Endometrial microvascular endothelial cells (primary cell): ENCODE measurements around the gene TOP3A. TPM values are rescaled to one million over a fixed set of nuclear protein-coding genes. Genes with fewer than 3 reads are reported as not detected.

Experiments used
- in situ Hi-C: cut with HindIII; loops from 2 replicates; pipeline ENCODE4 v1.10.0; 2017; ENCODE audit warnings: low sequenced_read_pairs, low pct_unique_long_range_greater_than_20kb; ENCODE audit errors: inconsistent ontology term
- total RNA-seq: library from RNA; depleted of rRNA; stranded (reverse); fragments of >200 nt; gene quantifications from one replicate; pipeline ENCODE4 v1.2.3, GENCODE V29; 2015; ENCODE audit errors: inconsistent ontology term

TOP3A gene
- total RNA-seq, 1 donor from 2014 or later = 55.3 TPM

DNA sequence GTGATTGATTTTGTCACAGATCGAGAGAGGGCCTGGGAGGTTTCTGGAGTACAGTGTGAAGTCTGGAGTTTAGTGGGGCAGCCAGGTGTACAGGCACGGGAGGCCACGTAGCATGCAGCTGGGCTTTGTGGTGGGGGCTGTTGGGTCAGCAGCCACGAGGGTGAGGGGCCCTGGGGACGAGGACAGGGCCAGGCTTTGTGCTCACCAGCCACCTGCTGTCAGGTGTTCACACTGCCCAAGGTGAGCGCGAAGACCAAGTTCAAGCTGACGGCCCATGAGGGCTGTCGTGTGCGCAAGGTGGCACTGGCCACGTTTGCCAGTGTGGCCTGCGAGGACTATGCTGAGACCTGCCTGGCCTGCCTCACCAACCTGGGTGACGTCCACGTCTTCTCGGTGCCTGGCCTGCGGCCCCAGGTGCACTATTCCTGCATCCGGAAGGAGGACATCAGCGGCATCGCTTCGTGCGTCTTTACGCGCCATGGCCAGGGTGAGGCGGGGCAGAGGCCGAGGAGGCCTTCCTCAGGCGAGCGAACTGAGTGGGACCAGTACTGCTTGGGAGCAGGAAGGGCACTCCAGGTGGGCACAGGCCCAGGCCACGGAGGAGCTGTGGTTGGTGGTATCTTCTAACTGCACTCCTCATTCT lies 73.4 kb downstream of the TOP3A start:
- in situ Hi-C loops = no loop called here

DNA sequence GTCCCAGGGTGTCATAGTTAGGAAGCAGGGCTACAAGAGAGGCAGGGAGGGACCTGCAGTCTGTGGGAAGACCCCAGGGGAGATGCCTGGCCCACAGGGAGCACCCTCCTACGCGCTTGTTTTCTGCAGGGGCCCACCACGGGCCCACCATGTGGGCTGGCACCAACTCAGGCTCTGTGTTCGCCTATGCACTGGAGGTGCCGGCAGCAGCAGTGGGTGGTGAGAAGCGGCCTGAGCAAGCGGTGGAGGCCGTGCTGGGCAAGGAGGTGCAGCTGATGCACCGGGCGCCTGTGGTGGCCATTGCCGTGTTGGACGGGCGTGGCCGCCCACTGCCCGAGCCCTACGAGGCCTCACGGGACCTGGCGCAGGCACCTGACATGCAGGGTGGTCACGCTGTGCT lies 74.3 kb downstream of the TOP3A start:
- in situ Hi-C loops = no loop called here

DNA sequence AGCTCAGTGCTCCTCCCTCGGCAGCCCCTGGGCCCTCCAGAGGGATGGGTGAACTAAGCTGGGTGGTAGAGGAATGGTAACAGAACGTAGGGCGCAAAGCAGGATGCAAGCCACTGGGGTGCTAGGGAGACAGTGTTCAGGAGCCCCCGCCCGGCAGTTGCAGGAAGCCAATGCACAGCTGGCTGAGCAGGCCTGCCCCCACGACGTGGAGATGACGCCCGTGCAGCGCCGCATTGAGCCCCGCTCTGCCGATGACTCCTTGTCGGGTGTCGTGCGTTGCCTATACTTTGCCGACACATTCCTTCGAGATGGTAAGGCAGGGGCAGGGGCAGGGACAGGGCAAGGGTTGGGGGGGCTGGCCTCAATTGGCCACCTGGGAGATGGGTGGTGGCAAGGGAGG lies 76.5 kb downstream of the TOP3A start:
- in situ Hi-C loops = no loop called here

DNA sequence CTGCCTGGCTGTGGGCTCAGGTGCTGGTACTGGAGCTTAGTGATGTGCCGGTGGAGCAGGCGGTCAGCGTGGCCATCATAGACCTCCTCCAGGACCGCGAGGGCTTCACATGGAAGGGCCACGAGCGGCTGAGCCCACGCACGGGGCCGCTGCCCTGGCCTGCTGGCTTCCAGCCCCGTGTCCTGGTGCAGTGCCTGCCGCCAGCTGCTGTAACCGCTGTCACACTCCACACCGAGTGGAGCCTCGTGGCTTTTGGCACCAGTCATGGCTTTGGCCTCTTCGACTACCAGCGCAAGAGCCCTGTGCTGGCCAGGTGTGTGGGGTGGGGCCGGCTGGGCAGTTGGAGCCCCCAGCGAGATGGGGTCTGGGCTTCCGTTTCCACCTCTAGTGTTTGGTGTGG lies 77.3 kb downstream of the TOP3A start:
- in situ Hi-C loops = no loop called here

DNA sequence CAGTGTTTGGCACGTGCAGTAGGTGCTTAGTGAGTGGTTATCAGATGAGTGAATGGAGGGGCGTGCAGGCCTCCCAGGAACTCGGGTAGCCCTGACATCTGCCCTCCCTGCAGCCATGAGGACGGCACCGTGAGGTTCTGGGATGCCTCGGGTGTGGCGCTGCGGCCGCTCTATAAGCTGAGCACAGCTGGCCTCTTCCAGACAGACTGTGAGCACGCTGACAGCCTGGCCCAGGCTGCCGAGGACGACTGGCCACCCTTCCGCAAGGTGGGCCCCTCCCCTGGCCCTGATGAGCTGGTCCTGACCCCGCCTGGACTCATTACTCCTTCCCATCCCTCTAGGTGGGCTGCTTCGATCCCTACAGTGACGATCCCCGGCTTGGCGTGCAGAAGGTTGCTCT lies 78.3 kb downstream of the TOP3A start:
- in situ Hi-C loops = no loop called here

DNA sequence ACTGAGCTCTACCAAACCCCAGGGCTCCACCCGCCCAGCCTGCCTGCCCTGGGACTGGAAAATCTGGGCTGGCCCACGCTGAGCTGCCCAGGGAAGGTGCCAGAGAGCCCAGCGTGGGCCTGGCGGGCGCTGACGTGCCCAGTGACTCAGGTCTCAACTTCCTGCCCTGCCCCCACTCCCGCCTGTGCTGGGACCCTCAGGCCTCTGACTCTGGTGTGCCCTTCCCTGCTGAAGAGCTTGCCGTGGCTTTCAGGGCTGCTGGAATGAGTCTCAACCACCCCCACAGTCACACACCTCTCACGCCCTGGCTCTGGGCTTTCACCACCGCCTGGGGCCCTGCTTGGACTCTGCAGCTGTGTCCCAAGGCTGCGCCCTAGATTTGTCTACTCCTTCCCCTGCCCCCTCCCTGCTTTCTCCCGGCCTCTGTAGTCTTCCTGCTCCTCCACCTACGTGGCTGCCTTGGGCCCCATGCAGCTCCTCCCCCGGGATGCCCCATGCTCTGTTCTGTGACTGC lies 79.0 kb downstream of the TOP3A start:
- in situ Hi-C loops = no loop called here

DNA sequence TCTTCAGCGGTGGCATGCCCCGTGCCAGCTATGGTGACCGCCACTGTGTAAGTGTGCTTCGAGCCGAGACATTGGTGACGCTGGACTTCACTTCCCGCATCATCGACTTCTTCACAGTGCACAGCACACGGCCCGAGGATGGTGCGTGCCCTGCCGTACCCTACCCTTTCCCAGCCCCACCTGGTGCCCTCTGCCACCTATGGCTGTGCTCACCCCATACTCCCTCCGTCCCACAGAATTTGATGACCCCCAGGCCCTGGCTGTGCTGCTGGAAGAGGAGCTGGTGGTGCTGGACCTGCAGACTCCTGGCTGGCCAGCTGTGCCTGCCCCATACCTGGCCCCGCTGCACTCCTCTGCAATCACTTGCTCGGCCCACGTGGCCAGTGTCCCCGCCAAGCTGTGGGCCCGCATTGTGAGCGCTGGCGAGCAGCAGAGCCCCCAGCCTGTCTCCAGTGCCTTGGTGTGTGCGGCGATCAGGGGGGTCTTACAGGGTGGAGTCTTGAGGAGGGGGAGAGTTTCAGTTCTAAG lies 79.9 kb downstream of the TOP3A start:
- in situ Hi-C loops = no loop called here

DNA sequence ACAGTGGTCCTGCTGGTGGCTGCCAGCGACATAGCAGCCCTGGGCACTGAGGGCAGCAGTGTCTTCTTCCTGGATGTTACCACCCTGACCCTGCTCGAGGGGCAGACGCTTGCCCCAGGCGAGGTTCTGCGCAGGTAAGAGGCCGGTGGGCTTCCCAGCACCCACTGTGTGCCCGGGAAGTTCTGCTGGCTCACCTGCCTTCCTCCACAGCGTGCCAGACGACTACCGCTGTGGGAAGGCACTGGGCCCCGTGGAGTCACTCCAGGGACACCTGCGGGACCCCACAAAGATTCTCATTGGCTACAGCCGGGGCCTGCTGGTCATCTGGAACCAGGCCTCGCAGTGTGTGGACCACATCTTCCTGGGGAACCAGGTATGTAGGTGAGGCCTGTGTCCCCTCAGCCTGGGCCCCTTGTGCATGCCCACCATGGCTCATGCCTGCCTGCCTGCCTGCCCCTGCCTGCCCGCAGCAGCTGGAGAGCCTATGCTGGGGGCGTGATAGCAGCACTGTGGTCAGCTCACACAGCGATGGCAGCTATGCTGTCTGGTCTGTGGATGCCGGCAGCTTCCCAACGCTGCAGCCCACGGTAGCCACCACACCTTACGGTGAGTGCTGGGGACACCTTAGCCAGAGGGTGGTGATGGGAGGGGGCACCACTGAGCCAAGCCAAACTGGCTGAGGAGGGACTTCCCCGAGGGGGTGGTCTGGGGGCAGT lies 80.8 kb downstream of the TOP3A start:
- in situ Hi-C loops = no loop called here

DNA sequence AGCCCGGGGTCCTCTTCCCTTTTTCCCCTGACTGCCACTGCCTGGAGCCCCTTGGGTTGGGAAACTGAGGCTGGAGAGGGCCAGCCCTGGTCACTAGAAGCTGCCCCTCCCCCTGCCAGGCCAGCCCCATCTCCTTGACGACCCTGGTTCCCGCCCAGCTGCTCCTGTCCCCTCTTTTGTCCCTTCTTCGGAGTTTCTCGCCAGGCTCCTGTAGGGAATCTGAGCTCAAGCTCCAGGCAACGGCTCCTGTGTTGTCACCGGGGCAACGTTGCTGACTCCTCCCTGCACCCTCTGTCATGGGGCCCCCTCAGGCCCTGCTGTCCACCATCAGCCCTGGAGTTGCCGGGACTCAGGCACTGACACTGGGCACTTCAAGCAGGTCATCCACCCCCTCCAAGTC lies 83.6 kb downstream of the TOP3A start:
- in situ Hi-C loops = no loop called here

DNA sequence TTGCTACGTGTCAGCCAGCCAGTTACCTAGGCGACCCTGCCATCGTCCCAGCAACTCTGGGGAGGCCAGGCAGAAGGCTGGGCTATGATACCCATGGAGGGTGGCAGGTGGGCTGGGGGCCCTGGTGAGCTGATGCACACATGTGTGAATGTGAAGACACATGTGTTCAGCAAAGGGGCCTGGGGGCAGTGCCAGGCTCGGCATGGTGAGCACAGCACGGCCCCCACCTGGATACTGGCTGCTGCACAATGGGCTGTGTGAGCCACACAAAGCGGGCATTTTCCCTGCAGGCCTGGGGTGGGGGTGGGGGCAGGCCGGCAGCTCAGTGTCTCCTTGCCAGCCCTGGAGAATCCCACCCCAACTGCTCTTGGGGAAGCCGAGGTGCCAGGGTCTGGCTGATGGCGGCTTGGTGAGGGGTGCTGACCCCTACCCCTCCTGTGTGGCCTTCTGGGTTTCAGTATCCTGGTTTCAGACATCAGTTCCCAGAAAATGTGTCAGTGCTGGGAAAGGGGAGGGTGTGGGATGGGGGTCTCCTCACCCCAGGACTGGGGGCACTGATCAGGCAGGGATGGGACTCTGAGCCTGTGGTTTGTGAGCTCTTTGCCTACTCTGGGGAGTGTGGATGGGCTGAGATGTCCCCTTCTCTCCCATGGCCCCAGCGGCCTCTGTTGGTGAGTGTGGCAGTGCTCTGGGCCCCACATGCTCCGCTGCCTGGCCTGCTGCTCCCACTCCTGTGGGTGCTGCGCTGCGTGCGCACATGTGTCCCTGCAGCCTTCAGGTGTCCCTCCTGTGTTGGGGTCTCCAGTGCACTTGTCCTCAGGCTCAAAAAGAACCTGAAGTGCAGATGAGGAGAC lies 84.3 kb downstream of the TOP3A start:
- in situ Hi-C loops = no loop called here

DNA sequence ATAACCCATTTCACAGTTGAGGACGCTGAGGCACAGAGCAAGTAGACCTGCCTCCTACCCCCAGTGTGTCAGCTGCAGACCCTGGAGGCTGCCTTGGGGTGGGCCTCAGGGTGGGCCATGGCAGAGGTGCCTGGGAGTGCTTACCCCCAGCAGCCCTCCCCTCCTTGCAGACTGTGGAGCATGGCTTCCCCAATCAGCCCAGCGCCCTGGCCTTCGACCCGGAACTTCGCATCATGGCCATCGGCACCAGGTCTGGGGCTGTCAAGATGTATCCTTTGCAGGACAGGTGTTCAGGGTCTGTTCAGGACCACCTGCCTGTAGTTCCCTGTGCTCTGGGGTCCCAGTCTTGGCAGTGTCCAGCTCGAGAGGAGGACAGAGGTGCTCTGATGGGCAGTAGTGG lies 85.0 kb downstream of the TOP3A start:
- in situ Hi-C loops = no loop called here

DNA sequence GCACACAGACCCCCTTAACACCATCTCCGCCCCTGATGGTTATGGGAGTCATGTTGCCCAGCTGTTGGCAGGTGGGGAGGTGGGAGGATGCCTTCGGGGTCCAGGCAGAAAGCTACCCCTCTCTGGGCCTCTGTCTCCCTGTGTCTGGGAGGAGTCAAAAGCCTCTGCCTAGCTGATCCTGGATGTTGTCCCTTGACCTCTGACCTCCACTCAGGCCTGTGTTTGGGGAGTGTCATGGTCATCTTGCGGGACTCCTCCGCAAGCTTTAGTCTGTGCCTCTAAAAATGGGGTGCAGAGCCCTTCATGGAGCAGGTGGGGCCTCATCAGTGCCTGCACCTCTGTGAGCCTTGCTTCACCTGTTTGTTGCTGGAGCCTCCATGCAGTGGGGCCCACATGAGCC lies 85.5 kb downstream of the TOP3A start:
- in situ Hi-C loops = no loop called here

DNA sequence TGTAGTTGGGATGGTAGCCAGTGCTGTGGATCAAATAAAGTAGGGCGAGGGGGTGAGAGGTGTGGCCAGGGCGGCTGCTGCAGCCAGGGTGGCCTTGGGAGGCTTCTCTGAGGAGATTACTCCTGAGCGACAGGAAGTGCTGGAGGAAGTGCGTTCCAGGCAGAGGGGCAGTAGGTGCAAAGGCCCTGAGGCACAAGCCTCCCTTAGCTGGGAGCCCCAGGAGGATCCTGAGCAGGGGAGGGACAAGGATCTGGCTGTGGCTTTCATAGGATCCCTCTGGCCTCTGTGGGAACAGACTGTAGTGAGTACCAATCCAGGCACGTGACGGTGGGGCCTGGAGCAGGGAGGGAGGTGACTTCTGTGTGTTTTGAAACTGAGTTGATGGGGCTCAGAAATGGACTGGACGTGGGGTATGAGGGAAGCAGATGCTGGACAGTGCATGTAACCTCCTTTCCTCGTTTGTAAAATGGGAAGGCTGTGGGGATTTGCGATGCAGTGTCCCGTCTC lies 86.6 kb downstream of the TOP3A start:
- in situ Hi-C loops = no loop called here

DNA sequence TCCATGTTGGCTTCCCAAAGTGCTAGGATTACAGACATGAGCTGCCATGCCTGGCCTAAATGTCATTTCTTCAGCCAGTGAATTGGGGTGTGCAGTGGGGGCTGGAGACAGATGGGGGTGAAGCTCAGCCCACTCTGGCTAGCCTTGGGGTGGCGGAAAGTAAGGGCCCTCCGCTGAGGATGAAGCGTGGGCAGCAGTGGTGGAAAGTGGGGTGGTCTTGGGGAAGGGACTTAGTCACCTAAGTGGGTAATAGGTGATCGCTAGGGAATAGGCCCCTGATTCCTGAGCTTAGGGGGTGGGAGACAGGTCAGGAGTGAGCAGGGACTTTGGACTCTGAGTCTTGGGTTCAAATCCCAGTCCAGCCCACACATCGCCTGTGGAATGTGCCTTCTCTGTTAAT lies 87.2 kb downstream of the TOP3A start:
- in situ Hi-C loops = no loop called here

DNA sequence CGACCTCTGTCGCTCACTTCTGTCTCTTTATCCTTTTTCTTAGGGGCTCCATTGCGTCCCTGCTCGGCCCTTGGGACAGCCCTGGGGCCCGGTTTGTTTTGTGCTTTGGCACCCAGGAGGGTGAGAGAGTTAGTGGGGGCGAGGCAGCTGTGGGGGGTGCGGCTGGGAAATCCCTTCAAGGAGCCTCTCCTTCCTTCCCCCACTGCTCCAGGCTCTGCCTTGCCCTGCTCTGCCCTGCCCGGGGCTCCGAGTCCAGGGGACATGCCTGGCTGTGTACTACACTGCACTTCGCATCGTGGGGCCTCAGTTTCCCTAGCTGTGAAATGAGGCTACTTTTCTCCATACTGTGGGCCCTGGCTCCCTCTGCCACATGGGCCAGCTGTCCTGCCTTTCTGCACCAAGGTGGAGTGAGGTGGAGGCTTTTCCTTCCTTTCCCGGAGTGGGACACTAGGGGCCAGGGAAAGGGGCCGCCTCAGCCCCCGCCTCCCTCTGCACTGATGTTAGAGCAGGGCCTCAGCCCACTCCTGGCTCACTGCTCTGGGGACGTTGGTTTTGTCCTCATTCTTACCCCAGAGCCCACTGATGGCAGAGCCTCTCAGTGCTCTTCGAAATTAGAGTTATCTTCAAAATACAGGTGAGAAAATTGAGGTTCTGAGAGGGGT lies 88.4 kb downstream of the TOP3A start:
- in situ Hi-C loops = no loop called here

DNA sequence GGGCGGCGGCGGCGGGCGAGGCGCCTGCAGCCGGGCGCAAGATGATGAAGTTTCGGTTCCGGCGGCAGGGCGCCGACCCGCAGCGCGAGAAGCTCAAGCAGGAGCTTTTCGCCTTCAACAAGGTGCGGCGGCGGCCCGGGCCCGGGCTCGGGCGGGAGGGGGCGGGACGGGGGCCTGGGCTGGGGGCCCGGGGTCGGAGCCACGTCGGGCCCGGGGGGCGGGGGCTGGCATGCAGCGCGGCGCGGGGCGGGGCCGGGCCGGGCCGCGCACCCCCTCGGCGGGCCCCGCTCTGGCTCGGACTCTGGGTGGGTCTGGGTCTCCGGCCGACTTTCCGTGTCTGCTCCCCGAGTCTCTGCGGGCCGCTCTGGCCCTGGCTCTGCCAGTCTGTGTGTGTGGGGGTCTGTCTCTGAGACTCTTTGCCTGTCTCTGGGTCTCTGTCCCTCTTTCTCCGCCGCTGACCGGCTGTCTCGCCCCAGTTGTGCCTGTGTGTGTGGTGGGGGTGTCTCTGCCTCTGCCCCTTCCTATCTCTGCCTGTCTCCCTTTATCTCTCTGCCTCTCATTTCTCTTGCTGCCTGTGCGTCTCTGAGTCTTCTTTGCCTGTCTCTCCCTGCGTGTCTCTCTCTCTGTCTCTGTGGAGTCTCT lies 89.0 kb downstream of the TOP3A start:
- in situ Hi-C loops = no loop called here

DNA sequence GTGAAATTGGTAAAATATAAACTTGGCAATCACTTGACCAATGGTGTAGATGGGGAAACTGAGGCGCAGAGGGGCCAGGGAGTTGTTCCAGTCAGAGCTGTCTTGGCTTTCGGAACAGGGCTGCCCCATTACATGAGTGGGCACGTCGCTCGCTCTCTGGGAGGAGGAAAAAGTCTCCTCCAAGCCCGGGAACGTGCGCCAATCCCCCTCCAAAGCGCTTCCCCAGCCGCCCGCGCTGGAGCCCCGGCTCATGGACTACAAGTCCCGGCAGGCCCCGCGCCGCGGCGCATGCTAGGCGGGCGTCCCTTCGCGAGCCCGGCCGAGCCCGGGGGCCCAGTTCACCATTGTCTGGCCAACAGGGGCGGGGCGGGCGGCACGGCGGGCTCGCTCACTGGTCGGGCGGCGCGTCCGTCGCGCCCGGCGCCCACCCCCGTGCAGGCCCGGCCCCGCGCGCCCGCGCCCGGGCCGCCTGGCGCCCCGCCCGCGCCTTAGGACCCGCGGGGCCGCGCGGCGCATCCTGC lies 89.6 kb downstream of the TOP3A start, which contains the start of gene LLGL1:
Gene LLGL1, plus strand, starts transcription at position 515 of the 521 bp plus-strand sequence. CDS start 48 bp downstream, outside the sequence.
- in situ Hi-C loops = no loop called here
